ENCODE measurements around the gene ALAS2. TPM values are rescaled to one million over a fixed set of nuclear protein-coding genes. Genes with fewer than 3 reads are reported as not detected.

ALAS2 gene
- total RNA-seq, 1 donor from 2014 or later = not detected

Other genes starting within 250 kb of the ALAS2 start
- gene ITIH6, start 232.7 kb downstream of the ALAS2 start, total RNA-seq = not detected in 2 replicates
- gene MAGED2, start 223.2 kb downstream of the ALAS2 start, total RNA-seq = 39.5 and 44.5 TPM in 2 replicates
- gene TRO, start 110.2 kb downstream of the ALAS2 start, total RNA-seq = 0.64 and 1.2 TPM in 2 replicates
- 0.27 and 0.50 TPM in 2 replicates for gene PFKFB1, start 36.8 kb downstream of the ALAS2 start, total RNA-seq
- 28.2 and 34.9 TPM in 2 replicates for gene APEX2, start 30.6 kb downstream of the ALAS2 start, total RNA-seq
- 0.36 TPM in 1 of 2 replicates, not detected in the other for gene PAGE2B, start 44.1 kb upstream of the ALAS2 start, total RNA-seq
- not detected in 2 replicates for gene PAGE2, start 58.0 kb upstream of the ALAS2 start, total RNA-seq
- gene PAGE5, start 189.4 kb upstream of the ALAS2 start, total RNA-seq = 0.43 TPM in 1 of 2 replicates, not detected in the other
- gene PAGE3, start 233.9 kb upstream of the ALAS2 start, total RNA-seq = not detected in 2 replicates

Measured in T-helper 2 cell treated with Interferon-gamma antibody and Interleukin-4, amounts not matched to agents 100 ng/mL and 5 ng/mL, for 36 hours (primary cell).